Transverse colon (tissue), 4 donors: ENCODE results near the gene CBARP.

Experiments
- POLR2A ChIP-seq: fragments of 450-650 bp; IDR thresholded peaks from one replicate; pipeline ENCODE4 v1.6.1; 2016; ENCODE audit warnings: antibody characterized with exemption, mild to moderate bottlenecking, moderate library complexity
- POLR2AphosphoS5 ChIP-seq, 3 donors: sonication (generic); formaldehyde crosslinking; IDR thresholded peaks; one replicate each; pipeline ENCODE4 v1.6.1; 2016; ENCODE audit warnings: antibody characterized with exemption in 3 of 3
- TF ChIP-seq, protein P1 (sequence below), 5 experiments: fragments of 200-600 bp in 3 of 5; fragments of 450-650 bp in 2 of 5; sonication (generic) in 3 of 5; IDR thresholded peaks; 1 replicate in 2 of 5; 2 replicates in 3 of 5; pipeline ENCODE4 v1.5.1; 2016 to 2017; ENCODE audit warnings: antibody characterized with exemption in 5 of 5, inconsistent platforms in 3 of 5, mild to moderate bottlenecking in 2 of 5, moderate library complexity in 1 of 5

DNA sequence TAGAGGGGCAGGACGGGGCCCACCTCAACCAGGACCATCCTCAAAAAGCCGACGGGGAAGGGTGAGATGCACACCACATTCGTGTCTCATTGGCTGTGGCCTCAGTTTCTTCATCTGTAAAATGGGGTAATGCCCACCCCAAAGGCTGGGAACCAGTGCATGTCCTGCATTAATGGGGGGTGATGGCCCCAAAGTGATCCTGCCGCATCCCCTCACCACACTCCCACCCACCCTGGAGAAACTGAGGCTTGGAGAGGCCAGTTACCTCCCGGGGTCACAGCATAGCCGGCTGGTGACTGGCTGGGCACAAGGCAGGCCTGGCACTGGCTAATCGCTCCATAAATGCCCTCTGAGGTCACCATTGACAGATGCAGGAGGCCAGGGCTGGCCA, 9.9 kb upstream of the CBARP start:
- TF ChIP-seq POLR2A (no peak), POLR2AphosphoS5 (IDR thresholded peaks at IDR 0.05) (peak in 2 of 3 donors; percentile 17 to 59)
- TF ChIP-seq, protein P1, sequence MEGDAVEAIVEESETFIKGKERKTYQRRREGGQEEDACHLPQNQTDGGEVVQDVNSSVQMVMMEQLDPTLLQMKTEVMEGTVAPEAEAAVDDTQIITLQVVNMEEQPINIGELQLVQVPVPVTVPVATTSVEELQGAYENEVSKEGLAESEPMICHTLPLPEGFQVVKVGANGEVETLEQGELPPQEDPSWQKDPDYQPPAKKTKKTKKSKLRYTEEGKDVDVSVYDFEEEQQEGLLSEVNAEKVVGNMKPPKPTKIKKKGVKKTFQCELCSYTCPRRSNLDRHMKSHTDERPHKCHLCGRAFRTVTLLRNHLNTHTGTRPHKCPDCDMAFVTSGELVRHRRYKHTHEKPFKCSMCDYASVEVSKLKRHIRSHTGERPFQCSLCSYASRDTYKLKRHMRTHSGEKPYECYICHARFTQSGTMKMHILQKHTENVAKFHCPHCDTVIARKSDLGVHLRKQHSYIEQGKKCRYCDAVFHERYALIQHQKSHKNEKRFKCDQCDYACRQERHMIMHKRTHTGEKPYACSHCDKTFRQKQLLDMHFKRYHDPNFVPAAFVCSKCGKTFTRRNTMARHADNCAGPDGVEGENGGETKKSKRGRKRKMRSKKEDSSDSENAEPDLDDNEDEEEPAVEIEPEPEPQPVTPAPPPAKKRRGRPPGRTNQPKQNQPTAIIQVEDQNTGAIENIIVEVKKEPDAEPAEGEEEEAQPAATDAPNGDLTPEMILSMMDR (IDR thresholded peaks at IDR 0.05): no peak
